ENCODE data around the gene NDUFV3. TPM values are rescaled to one million over a fixed set of nuclear protein-coding genes. Genes with fewer than 3 reads are reported as not detected.

Gene NDUFV3
- polyA plus RNA-seq, 1 donor (not counting 4 experiments of a cell fraction or from before 2014, with no cell fraction given): 28.9 TPM

GRCh38 chr21:42939582-42940413, 46.7 kb downstream of the NDUFV3 start:
- peak; percentile 69 for FAIRE-seq
- H3K4me2 ChIP-seq (ENCODE audit: control insufficient read depth, extremely low read depth, insufficient read depth, low read depth, low read length): peak overlapping the region; percentile 17

GRCh38 chr21:42941696-42942085, 48.6 kb downstream of the NDUFV3 start:
- TF ChIP-seq, protein P1, sequence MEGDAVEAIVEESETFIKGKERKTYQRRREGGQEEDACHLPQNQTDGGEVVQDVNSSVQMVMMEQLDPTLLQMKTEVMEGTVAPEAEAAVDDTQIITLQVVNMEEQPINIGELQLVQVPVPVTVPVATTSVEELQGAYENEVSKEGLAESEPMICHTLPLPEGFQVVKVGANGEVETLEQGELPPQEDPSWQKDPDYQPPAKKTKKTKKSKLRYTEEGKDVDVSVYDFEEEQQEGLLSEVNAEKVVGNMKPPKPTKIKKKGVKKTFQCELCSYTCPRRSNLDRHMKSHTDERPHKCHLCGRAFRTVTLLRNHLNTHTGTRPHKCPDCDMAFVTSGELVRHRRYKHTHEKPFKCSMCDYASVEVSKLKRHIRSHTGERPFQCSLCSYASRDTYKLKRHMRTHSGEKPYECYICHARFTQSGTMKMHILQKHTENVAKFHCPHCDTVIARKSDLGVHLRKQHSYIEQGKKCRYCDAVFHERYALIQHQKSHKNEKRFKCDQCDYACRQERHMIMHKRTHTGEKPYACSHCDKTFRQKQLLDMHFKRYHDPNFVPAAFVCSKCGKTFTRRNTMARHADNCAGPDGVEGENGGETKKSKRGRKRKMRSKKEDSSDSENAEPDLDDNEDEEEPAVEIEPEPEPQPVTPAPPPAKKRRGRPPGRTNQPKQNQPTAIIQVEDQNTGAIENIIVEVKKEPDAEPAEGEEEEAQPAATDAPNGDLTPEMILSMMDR (optimal IDR thresholded peaks at IDR 0.05 in 1 of 3, IDR thresholded peaks at IDR 0.05 in 1 of 3, conservative IDR thresholded peaks at IDR 0.05 in 1 of 3; ENCODE audit: extremely low read depth in 1 of 3, insufficient read depth in 2 of 3, low read length in 3 of 3): no peak
- no peak for TF ChIP-seq EZH2 (IDR thresholded peaks at IDR 0.05; ENCODE audit: low read length)
- H3K4me2 ChIP-seq (ENCODE audit: control insufficient read depth, extremely low read depth, insufficient read depth, low read depth, low read length): no peak overlapping the region
- H2AFZ ChIP-seq (ENCODE audit: control insufficient read depth, low read length): no peak overlapping the region
- H4K20me1 ChIP-seq (ENCODE audit: control insufficient read depth, extremely low read depth, insufficient read depth, low read length): no peaks in the 10 kb centered on the region
- no peaks in the 10 kb centered on the region for H3K9me1 ChIP-seq (ENCODE audit: control insufficient read depth, extremely low read depth, insufficient read depth, low read length)
- H3K4me1 ChIP-seq (ENCODE audit: control insufficient read depth, extremely low read depth, insufficient read depth, low read length): peaks cover 11% of the 10 kb centered on the region
- no peak for DNase-seq (ENCODE audit: low read depth, low spot score)
- H3K27me3 ChIP-seq (ENCODE audit: control insufficient read depth, extremely low read depth, insufficient read depth, low read length): no peaks in the 10 kb centered on the region
- no peaks in the 10 kb centered on the region for H3K79me2 ChIP-seq (ENCODE audit: control insufficient read depth, insufficient read depth, low read length)
- H3K4me3 ChIP-seq (ENCODE audit: control insufficient read depth in 2 of 3, extremely low read depth in 1 of 3, insufficient read depth in 2 of 3, low read depth in 1 of 3, low read length in 3 of 3): no peak overlapping the region
- no peak overlapping the region for H3K9ac ChIP-seq (ENCODE audit: control insufficient read depth, extremely low read depth, insufficient read depth, low read length)
- FAIRE-seq: no peak
- H3K36me3 ChIP-seq (ENCODE audit: control insufficient read depth in 2 of 2, extremely low read depth in 1 of 2, insufficient read depth in 2 of 2, low read length in 2 of 2): no peaks in the 10 kb centered on the region
- no peak overlapping the region for H3K27ac ChIP-seq (ENCODE audit: control insufficient read depth, insufficient read depth, low read length)
- dilution Hi-C loops (cut with MboI; ENCODE audit: extremely low pct_ligation_motif_present, low sequenced_read_pairs): no loop called here
- peaks cover 3% of the 10 kb centered on the region for H3K9me3 ChIP-seq (ENCODE audit: control insufficient read depth, low read depth, low read length)

More at GRCh38 chr21:42939582-42940413, 46.7 kb downstream of the NDUFV3 start:
- dilution Hi-C loops (cut with MboI; ENCODE audit: extremely low pct_ligation_motif_present, low sequenced_read_pairs): no loop called here
- TF ChIP-seq, protein P1 (optimal IDR thresholded peaks at IDR 0.05 in 1 of 3, IDR thresholded peaks at IDR 0.05 in 1 of 3, conservative IDR thresholded peaks at IDR 0.05 in 1 of 3; ENCODE audit: extremely low read depth in 1 of 3, insufficient read depth in 2 of 3, low read length in 3 of 3): no peak
- TF ChIP-seq EZH2 (IDR thresholded peaks at IDR 0.05; ENCODE audit: low read length): no peak
- no peaks in the 10 kb centered on the region for H3K27me3 ChIP-seq (ENCODE audit: control insufficient read depth, extremely low read depth, insufficient read depth, low read length)
- no peak overlapping the region for H3K9ac ChIP-seq (ENCODE audit: control insufficient read depth, extremely low read depth, insufficient read depth, low read length)
- H4K20me1 ChIP-seq (ENCODE audit: control insufficient read depth, extremely low read depth, insufficient read depth, low read length): no peaks in the 10 kb centered on the region
- DNase-seq (ENCODE audit: low read depth, low spot score): peak; percentile 80
- H2AFZ ChIP-seq (ENCODE audit: control insufficient read depth, low read length): no peak overlapping the region
- peaks cover 3% of the 10 kb centered on the region for H3K9me3 ChIP-seq (ENCODE audit: control insufficient read depth, low read depth, low read length)
- H3K4me1 ChIP-seq (ENCODE audit: control insufficient read depth, extremely low read depth, insufficient read depth, low read length): peaks cover 11% of the 10 kb centered on the region
- no peaks in the 10 kb centered on the region for H3K79me2 ChIP-seq (ENCODE audit: control insufficient read depth, insufficient read depth, low read length)
- no peak overlapping the region for H3K27ac ChIP-seq (ENCODE audit: control insufficient read depth, insufficient read depth, low read length)
- H3K9me1 ChIP-seq (ENCODE audit: control insufficient read depth, extremely low read depth, insufficient read depth, low read length): no peaks in the 10 kb centered on the region
- peak overlapping the region in 1 of 3 experiments; percentile 14 for H3K4me3 ChIP-seq (ENCODE audit: control insufficient read depth in 2 of 3, extremely low read depth in 1 of 3, insufficient read depth in 2 of 3, low read depth in 1 of 3, low read length in 3 of 3)
- H3K36me3 ChIP-seq (ENCODE audit: control insufficient read depth in 2 of 2, extremely low read depth in 1 of 2, insufficient read depth in 2 of 2, low read length in 2 of 2): no peaks in the 10 kb centered on the region
